ENCODE results near the gene CD2AP. TPM values are rescaled to one million over a fixed set of nuclear protein-coding genes. Genes with fewer than 3 reads are reported as not detected.

Gene CD2AP
- total and polyA plus RNA-seq, 2 donors (not counting 1 experiment from before 2014, with no cell fraction given), result 4.7 to 43.3 TPM

DNA sequence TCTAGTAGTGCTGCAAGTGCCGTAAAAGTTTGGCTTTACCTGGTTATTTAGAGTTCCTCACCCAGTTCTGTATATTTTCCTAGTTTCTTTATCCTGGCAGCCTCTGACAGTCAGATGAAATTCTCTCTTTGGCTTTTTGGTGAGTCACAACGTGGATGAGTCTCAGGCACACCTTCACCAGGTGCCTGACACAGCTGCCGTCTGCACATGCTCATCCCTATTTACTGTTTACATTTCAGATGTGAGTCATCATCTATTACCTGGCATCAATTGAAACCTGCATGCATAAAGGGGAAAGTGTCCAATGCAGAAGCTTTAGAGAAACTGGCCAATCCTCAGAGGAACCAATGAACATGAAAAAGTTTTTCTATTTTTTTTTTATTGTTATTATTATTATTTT lies 187.5 kb downstream of the CD2AP start:
- Histone ChIP-seq H3K4me3 (ENCODE audit: control extremely low read depth in 1 of 5, extremely low read depth in 1 of 5, insufficient read depth in 1 of 5, low read depth in 2 of 5, low read length in 4 of 5) (no peak overlapping the region), H3K4me1 (ENCODE audit: control insufficient read depth in 2 of 2, insufficient read depth in 2 of 2, low read length in 2 of 2) (no peaks in the 10 kb centered on the region), H3K9ac (ENCODE audit: low read length) (no peak overlapping the region), H3K27ac (ENCODE audit: low read length in 2 of 2) (no peak overlapping the region), H3K79me2 (ENCODE audit: control insufficient read depth, insufficient read depth, low read length) (no peaks in the 10 kb centered on the region), H3K4me2 (replicated peaks; ENCODE audit: low read depth, low read length, poor library complexity, severe bottlenecking) (no peak overlapping the region), H3K27me3 (replicated peaks in 1 of 4; ENCODE audit: control extremely low read depth in 1 of 4, control insufficient read depth in 3 of 4, insufficient read depth in 4 of 4, low read length in 3 of 4) (peaks cover 0 to 10% (median 8%) of the 10 kb centered on the region in 4 experiments), H4K20me1 (ENCODE audit: control insufficient read depth, insufficient read depth, low read length, poor library complexity, severe bottlenecking) (no peaks in the 10 kb centered on the region), H3K9me3 (ENCODE audit: control extremely low read depth in 1 of 3, control insufficient read depth in 2 of 3, insufficient read depth in 1 of 3, low read length in 2 of 3) (no peaks in the 10 kb centered on the region), H3K36me3 (replicated peaks in 1 of 2; ENCODE audit: control extremely low read depth in 1 of 2, control insufficient read depth in 1 of 2, extremely low read depth in 1 of 2, insufficient read depth in 2 of 2, low read length in 1 of 2) (no peaks in the 10 kb centered on the region), H2AFZ (ENCODE audit: insufficient read depth, low read depth, low read length, poor library complexity, severe bottlenecking) (no peak overlapping the region)
- ATAC-seq (ENCODE audit: low read depth), result no peak
- intact Hi-C loops (cut with micrococcal nuclease), result no loop called here
- TF ChIP-seq EZH2 (IDR thresholded peaks at IDR 0.05; ENCODE audit: borderline replicate concordance, insufficient read depth, low read depth, low read length, poor library complexity, severe bottlenecking), result no peak
- TF ChIP-seq, protein P1, sequence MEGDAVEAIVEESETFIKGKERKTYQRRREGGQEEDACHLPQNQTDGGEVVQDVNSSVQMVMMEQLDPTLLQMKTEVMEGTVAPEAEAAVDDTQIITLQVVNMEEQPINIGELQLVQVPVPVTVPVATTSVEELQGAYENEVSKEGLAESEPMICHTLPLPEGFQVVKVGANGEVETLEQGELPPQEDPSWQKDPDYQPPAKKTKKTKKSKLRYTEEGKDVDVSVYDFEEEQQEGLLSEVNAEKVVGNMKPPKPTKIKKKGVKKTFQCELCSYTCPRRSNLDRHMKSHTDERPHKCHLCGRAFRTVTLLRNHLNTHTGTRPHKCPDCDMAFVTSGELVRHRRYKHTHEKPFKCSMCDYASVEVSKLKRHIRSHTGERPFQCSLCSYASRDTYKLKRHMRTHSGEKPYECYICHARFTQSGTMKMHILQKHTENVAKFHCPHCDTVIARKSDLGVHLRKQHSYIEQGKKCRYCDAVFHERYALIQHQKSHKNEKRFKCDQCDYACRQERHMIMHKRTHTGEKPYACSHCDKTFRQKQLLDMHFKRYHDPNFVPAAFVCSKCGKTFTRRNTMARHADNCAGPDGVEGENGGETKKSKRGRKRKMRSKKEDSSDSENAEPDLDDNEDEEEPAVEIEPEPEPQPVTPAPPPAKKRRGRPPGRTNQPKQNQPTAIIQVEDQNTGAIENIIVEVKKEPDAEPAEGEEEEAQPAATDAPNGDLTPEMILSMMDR (IDR thresholded peaks at IDR 0.05), result no peak
- Mint-ChIP-seq H3K27ac (no peak overlapping the region), H3K9me3 (ENCODE audit: insufficient read depth) (no peaks in the 10 kb centered on the region), H3K4me1 (no peaks in the 10 kb centered on the region), H3K4me3 (no peak overlapping the region), H3K27me3 (peaks cover 41% of the 10 kb centered on the region)
- 79% methylated on average over 2 of the region's 3 CpGs for WGBS (ENCODE audit: insufficient coverage)
- ChIA-PET CTCF (no interaction called here), POLR2A (no interaction called here)
- DNase-seq, result no peak

DNA sequence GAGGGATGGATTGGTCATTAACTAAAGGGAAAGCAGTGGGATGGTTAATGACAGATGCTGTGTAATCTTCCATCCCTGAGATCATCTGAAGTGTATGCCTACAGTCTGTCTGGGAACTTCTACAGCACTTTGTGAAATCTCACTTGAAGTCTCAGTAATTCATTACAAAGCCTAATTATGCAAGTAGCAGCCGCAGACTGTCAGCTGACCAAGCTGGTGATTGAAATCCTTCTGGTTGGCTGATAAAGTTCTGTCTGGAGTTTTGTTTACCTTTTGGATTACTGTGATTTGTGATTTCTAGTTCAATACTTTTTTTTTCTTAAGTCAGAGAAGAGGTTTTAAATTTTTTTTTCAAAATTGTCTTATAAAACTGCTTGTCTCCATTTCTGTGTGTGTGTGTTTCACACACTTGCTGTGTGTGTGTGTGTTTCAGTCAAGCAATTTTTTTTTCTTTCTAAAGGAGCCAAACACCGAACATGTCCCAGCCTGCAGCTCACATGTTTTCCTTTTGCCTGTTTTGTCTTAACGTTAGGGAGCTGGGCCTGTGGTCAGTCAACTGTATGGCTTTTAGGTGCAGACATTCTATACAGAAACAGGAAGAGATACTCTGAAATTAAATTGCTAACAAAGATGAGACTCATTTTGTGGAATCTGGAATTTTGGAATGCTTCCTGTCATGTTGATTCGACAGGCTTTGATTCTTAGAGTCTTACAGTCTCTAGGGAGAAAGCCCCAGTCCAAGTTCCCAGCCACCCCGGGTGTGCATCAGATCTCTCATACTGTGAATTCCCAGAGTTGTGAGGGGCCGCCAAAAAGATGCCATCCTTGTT lies 192.3 kb downstream of the CD2AP start:
- ChIA-PET CTCF (no interaction called here), POLR2A (no interaction called here)
- no peak for ATAC-seq (ENCODE audit: low read depth)
- Histone ChIP-seq H3K4me1 (ENCODE audit: control insufficient read depth in 2 of 2, insufficient read depth in 2 of 2, low read length in 2 of 2) (no peaks in the 10 kb centered on the region), H3K4me2 (replicated peaks; ENCODE audit: low read depth, low read length, poor library complexity, severe bottlenecking) (no peak overlapping the region), H2AFZ (ENCODE audit: insufficient read depth, low read depth, low read length, poor library complexity, severe bottlenecking) (no peak overlapping the region), H4K20me1 (ENCODE audit: control insufficient read depth, insufficient read depth, low read length, poor library complexity, severe bottlenecking) (no peaks in the 10 kb centered on the region), H3K4me3 (ENCODE audit: control extremely low read depth in 1 of 5, extremely low read depth in 1 of 5, insufficient read depth in 1 of 5, low read depth in 2 of 5, low read length in 4 of 5) (no peak overlapping the region), H3K9ac (ENCODE audit: low read length) (no peak overlapping the region), H3K27me3 (replicated peaks in 1 of 4; ENCODE audit: control extremely low read depth in 1 of 4, control insufficient read depth in 3 of 4, insufficient read depth in 4 of 4, low read length in 3 of 4) (peaks cover 0 to 13% (median 5%) of the 10 kb centered on the region in 4 experiments), H3K9me3 (ENCODE audit: control extremely low read depth in 1 of 3, control insufficient read depth in 2 of 3, insufficient read depth in 1 of 3, low read length in 2 of 3) (no peaks in the 10 kb centered on the region), H3K36me3 (replicated peaks in 1 of 2; ENCODE audit: control extremely low read depth in 1 of 2, control insufficient read depth in 1 of 2, extremely low read depth in 1 of 2, insufficient read depth in 2 of 2, low read length in 1 of 2) (no peaks in the 10 kb centered on the region), H3K79me2 (ENCODE audit: control insufficient read depth, insufficient read depth, low read length) (no peaks in the 10 kb centered on the region), H3K27ac (ENCODE audit: low read length in 2 of 2) (no peak overlapping the region)
- 78% methylated on average over 3 of the region's 6 CpGs for WGBS (ENCODE audit: insufficient coverage)
- Mint-ChIP-seq H3K27ac (no peak overlapping the region), H3K9me3 (ENCODE audit: insufficient read depth) (no peaks in the 10 kb centered on the region), H3K4me3 (no peak overlapping the region), H3K27me3 (peaks cover 23% of the 10 kb centered on the region), H3K4me1 (no peaks in the 10 kb centered on the region)
- intact Hi-C loops (cut with micrococcal nuclease), result no loop called here
- DNase-seq, result no peak
- no peak for TF ChIP-seq EZH2 (IDR thresholded peaks at IDR 0.05; ENCODE audit: borderline replicate concordance, insufficient read depth, low read depth, low read length, poor library complexity, severe bottlenecking)
- TF ChIP-seq, protein P1 (IDR thresholded peaks at IDR 0.05), result no peak

Data from B cell (primary cell).